PC-3 (cell line): ENCODE measurements around the gene SCYGR5. TPM values are rescaled to one million over a fixed set of nuclear protein-coding genes. Genes with fewer than 3 reads are reported as not detected.

Source experiments
- ATAC-seq: fragments of 200-7000 bp; cut with Tn5 transposase; 2 replicates; pipeline ENCODE4 v1.9.1; 2020; ENCODE audit warnings: mild to moderate bottlenecking, moderate library complexity
- BruUV-seq: library from RNA; stranded (reverse); fragments of 400-500 nt; replicated peaks from 2 replicates; lab custom pipeline; 2021; lab: Mats Ljungman, UMichigan
- CTCF ChIA-PET: fragments of 300-600 bp; sonication (Branson Sonifier 250); formaldehyde crosslinking; loops from one replicate; lab custom pipeline; 2022; ENCODE audit warnings: antibody characterized with exemption; lab: Charles Lee
- POLR2A ChIA-PET: fragments of 300-600 bp; sonication (Branson Sonifier 250); formaldehyde crosslinking; loops from one replicate; lab custom pipeline; 2022; ENCODE audit warnings: antibody characterized with exemption; ENCODE audit not compliant: unreplicated experiment; lab: Charles Lee
- DNase-seq: peaks from one replicate; pipeline ENCODE4 v3.0.0-alpha.2; 2015
- H2AFZ ChIP-seq: fragments of 300-600 bp; sonication (generic); 2 replicates; pipeline ENCODE4 v1.6.0; 2016; ENCODE audit warnings: antibody characterized with exemption, low read length
- H3F3A ChIP-seq: fragments of 300-600 bp; sonication (generic); one replicate; pipeline ENCODE4 v1.6.0; 2017; ENCODE audit warnings: antibody characterized with exemption, low read length, control low read depth, mild to moderate bottlenecking; ENCODE audit not compliant: unreplicated experiment
- H3K27ac ChIP-seq: fragments of 300-600 bp; sonication (generic); 2 replicates; pipeline ENCODE4 v1.5.1; 2016; ENCODE audit warnings: mild to moderate bottlenecking, low read length
- H3K27me3 ChIP-seq: fragments of 300-600 bp; sonication (generic); 2 replicates; pipeline ENCODE4 v1.6.1; 2016; ENCODE audit warnings: low read length, mixed read lengths
- H3K36me3 ChIP-seq: fragments of 300-600 bp; sonication (generic); 2 replicates; pipeline ENCODE4 v1.6.1; 2016; ENCODE audit warnings: low read depth, mixed run types, low read length, mixed read lengths
- H3K4me1 ChIP-seq: fragments of 300-600 bp; sonication (generic); 2 replicates; pipeline ENCODE4 v1.5.1; 2016; ENCODE audit warnings: low read length; ENCODE audit not compliant: insufficient read depth
- H3K4me2 ChIP-seq: fragments of 300-600 bp; sonication (generic); 2 replicates; pipeline ENCODE4 v1.6.0; 2016; ENCODE audit warnings: low read length
- H3K4me3 ChIP-seq: fragments of 300-600 bp; sonication (generic); 2 replicates; pipeline ENCODE4 v1.5.1; 2016; ENCODE audit warnings: mild to moderate bottlenecking, low read length, mixed read lengths
- H3K79me2 ChIP-seq: fragments of 300-600 bp; sonication (generic); 2 replicates; pipeline ENCODE4 v1.6.1; 2017; ENCODE audit warnings: low read length, mixed read lengths
- H3K9ac ChIP-seq: fragments of 300-600 bp; sonication (generic); 2 replicates; pipeline ENCODE4 v1.6.0; 2016; ENCODE audit warnings: mild to moderate bottlenecking, low read length
- H3K9me2 ChIP-seq: fragments of 300-600 bp; sonication (generic); replicated peaks from 2 replicates; pipeline ENCODE4 v1.6.1; 2016; ENCODE audit warnings: mixed run types, low read length, mixed read lengths
- H3K9me3 ChIP-seq: fragments of 300-600 bp; sonication (generic); 2 replicates; pipeline ENCODE4 v1.6.1; 2016; ENCODE audit warnings: low read length, mixed read lengths
- H4K20me1 ChIP-seq: fragments of 300-600 bp; sonication (generic); 2 replicates; pipeline ENCODE4 v1.6.1; 2016; ENCODE audit warnings: low read length, mixed read lengths
- CTCF ChIP-seq: fragments of 300-600 bp; sonication (generic); conservative IDR thresholded peaks from 2 replicates; pipeline ENCODE4 v1.5.1; 2017; ENCODE audit warnings: antibody characterized with exemption, low read depth, mild to moderate bottlenecking, low read length
- EZH2 ChIP-seq: fragments of 300-600 bp; sonication (generic); IDR thresholded peaks from one replicate; pipeline ENCODE4 v1.6.1; 2017; ENCODE audit warnings: antibody characterized with exemption, mild to moderate bottlenecking, low read length; ENCODE audit not compliant: unreplicated experiment
- EZH2phosphoT487 ChIP-seq: fragments of 300-600 bp; sonication (generic); IDR thresholded peaks from 2 replicates; pipeline ENCODE4 v1.6.1; 2018; ENCODE audit warnings: mild to moderate bottlenecking, antibody characterized with exemption, low read length, borderline replicate concordance
- intact Hi-C: fragments of 100-400 bp; cut with micrococcal nuclease; formaldehyde crosslinking; loops from 2 replicates; pipeline ENCODE4 v1.9.0; 2023
- total RNA-seq: library from RNA; depleted of rRNA; stranded (reverse); fragments of >200 nt; gene quantifications from 2 replicates; pipeline ENCODE4 v1.2.3, GENCODE V29; 2014

SCYGR5 gene
- total RNA-seq, 1 experiment from 2014 or later, result not detected

GRCh38 chr2:227629435-227629834 is 37.2 kb upstream of the SCYGR5 start:
- Histone ChIP-seq H3K9me2 (no peaks in the 10 kb centered on the region), H4K20me1 (no peaks in the 10 kb centered on the region), H3K27ac (no peak overlapping the region), H3K9ac (no peak overlapping the region), H3K27me3 (no peaks in the 10 kb centered on the region), H2AFZ (no peak overlapping the region), H3K36me3 (no peaks in the 10 kb centered on the region), H3F3A (no peaks in the 10 kb centered on the region), H3K9me3 (no peaks in the 10 kb centered on the region), H3K4me3 (no peak overlapping the region), H3K4me1 (no peaks in the 10 kb centered on the region), H3K4me2 (no peak overlapping the region), H3K79me2 (no peaks in the 10 kb centered on the region)
- no TSS peak for BruUV-seq
- ChIA-PET POLR2A (no interaction called here), CTCF (no interaction called here)
- DNase-seq, result no peak
- intact Hi-C loops, result no loop called here
- no peak for ATAC-seq
- TF ChIP-seq EZH2phosphoT487, result no peak
- TF ChIP-seq EZH2, result no peak
- no peak for TF ChIP-seq CTCF

GRCh38 chr2:227630322-227630721 is 36.3 kb upstream of the SCYGR5 start:
- no peaks in the 10 kb centered on the region for H3F3A ChIP-seq
- no peak overlapping the region for H3K27ac ChIP-seq
- H3K9ac ChIP-seq, result no peak overlapping the region
- no peaks in the 10 kb centered on the region for H3K9me3 ChIP-seq
- BruUV-seq, result no TSS peak
- H3K79me2 ChIP-seq, result no peaks in the 10 kb centered on the region
- no peak overlapping the region for H3K4me2 ChIP-seq
- no peaks in the 10 kb centered on the region for H3K27me3 ChIP-seq
- H3K4me3 ChIP-seq, result no peak overlapping the region
- CTCF ChIA-PET, result no interaction called here
- POLR2A ChIA-PET, result no interaction called here
- intact Hi-C loops, result no loop called here
- ATAC-seq (no peak), DNase-seq (no peak)
- H3K36me3 ChIP-seq, result no peaks in the 10 kb centered on the region
- no peaks in the 10 kb centered on the region for H3K9me2 ChIP-seq
- no peaks in the 10 kb centered on the region for H3K4me1 ChIP-seq
- H4K20me1 ChIP-seq, result no peaks in the 10 kb centered on the region
- H2AFZ ChIP-seq, result no peak overlapping the region
- TF ChIP-seq EZH2 (no peak), EZH2phosphoT487 (no peak), CTCF (no peak)

- no peak overlapping the region for H3K4me2 ChIP-seq
- CTCF ChIA-PET, result no interaction called here
- no peak for TF ChIP-seq CTCF
- no peak for TF ChIP-seq EZH2phosphoT487
- no peak for TF ChIP-seq EZH2
- H3K9me3 ChIP-seq, result no peaks in the 10 kb centered on the region
- no peaks in the 10 kb centered on the region for H3K36me3 ChIP-seq
- H3K4me3 ChIP-seq, result no peak overlapping the region
- BruUV-seq, result no TSS peak
- intact Hi-C loops, result no loop called here
- H3K9ac ChIP-seq, result no peak overlapping the region
- no peaks in the 10 kb centered on the region for H3K79me2 ChIP-seq
- H3K9me2 ChIP-seq, result no peaks in the 10 kb centered on the region
- DNase-seq, result peak; percentile 19
- H3K27ac ChIP-seq, result no peak overlapping the region
- H3K4me1 ChIP-seq, result no peaks in the 10 kb centered on the region
- H3K27me3 ChIP-seq, result no peaks in the 10 kb centered on the region
- no peaks in the 10 kb centered on the region for H4K20me1 ChIP-seq
- no peaks in the 10 kb centered on the region for H3F3A ChIP-seq
- H2AFZ ChIP-seq, result no peak overlapping the region
- ATAC-seq, result no peak
- POLR2A ChIA-PET, result no interaction called here
Measured at GRCh38 chr2:227632827-227633226, 33.8 kb upstream of the SCYGR5 start.
